ACC112 (cell line): ENCODE measurements around the gene SH2D1A.
"Not testable (repeated sequence)": the region's sequence is repeated elsewhere in the genome, so short reads cannot be mapped to it uniquely, and the experiment has no call there.

Experiments used
- H2AFZ ChIP-seq: fragments of 200-600 bp; sonication (generic); one replicate; pipeline ENCODE4 v1.6.0; 2017; ENCODE audit warnings: antibody characterized with exemption, low read length; ENCODE audit not compliant: unreplicated experiment
- H3K27ac ChIP-seq: fragments of 200-600 bp; sonication (generic); 2 replicates; pipeline ENCODE4 v1.5.1; 2014; ENCODE audit warnings: low read depth, mild to moderate bottlenecking, antibody characterized with exemption, low read length, moderate library complexity
- H3K27me3 ChIP-seq: fragments of 200-600 bp; sonication (generic); 2 replicates; pipeline ENCODE4 v1.6.1; 2014; ENCODE audit warnings: mild to moderate bottlenecking, antibody characterized with exemption, low read length, moderate library complexity, mixed read lengths; ENCODE audit not compliant: insufficient read depth
- H3K36me3 ChIP-seq: fragments of 200-600 bp; sonication (generic); 2 replicates; pipeline ENCODE4 v1.6.1; 2016; ENCODE audit warnings: mild to moderate bottlenecking, antibody characterized with exemption, low read length, moderate library complexity, mixed read lengths; ENCODE audit not compliant: insufficient read depth
- H3K4me1 ChIP-seq: fragments of 200-600 bp; sonication (generic); one replicate; pipeline ENCODE4 v1.6.1; 2016; ENCODE audit warnings: low read length, mixed read lengths; ENCODE audit not compliant: insufficient read depth, unreplicated experiment, control insufficient read depth
- H3K4me3 ChIP-seq: fragments of 200-600 bp; sonication (generic); 2 replicates; pipeline ENCODE4 v1.5.1; 2014; ENCODE audit warnings: mild to moderate bottlenecking, low read depth, low read length
- H3K79me2 ChIP-seq: fragments of 200-600 bp; sonication (generic); one replicate; pipeline ENCODE4 v1.6.0; 2016; ENCODE audit warnings: low read length; ENCODE audit not compliant: control insufficient read depth, unreplicated experiment, insufficient read depth

SH2D1A gene

DNA sequence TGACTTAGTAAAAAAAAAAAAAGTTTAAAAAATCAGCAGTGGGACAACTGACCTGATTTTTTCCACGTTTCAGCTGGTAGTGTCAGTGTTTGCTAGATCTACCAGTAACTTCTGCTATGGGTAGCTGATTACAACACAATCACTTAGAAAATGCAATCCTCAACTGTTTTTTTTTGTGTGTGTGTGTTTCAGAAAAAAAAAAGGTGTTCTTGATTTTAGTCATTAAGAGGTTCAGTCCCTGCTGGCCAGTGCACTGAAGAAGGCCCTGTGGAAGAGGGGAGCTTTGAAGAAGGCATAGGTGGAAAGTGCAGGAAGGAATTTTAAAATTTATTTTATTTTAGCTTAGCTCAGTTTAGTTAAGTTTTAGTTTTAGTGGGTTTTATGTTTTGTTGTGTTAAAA, 46.9 kb downstream of the SH2D1A start:
- H3K4me1 ChIP-seq: no peaks in the 10 kb centered on the region
- H3K27ac ChIP-seq: no peak overlapping the region
- H2AFZ ChIP-seq: no peak overlapping the region
- H3K4me3 ChIP-seq: no peak overlapping the region
- no peaks in the 10 kb centered on the region for H3K79me2 ChIP-seq
- H3K27me3 ChIP-seq: no peaks in the 10 kb centered on the region
- H3K36me3 ChIP-seq: no peaks in the 10 kb centered on the region

GRCh38 chrX:124393659-124394058, 47.3 kb downstream of the SH2D1A start:
- H3K79me2 ChIP-seq: no peaks in the 10 kb centered on the region
- no peak overlapping the region for H3K4me3 ChIP-seq
- no peak overlapping the region for H2AFZ ChIP-seq
- H3K36me3 ChIP-seq: no peaks in the 10 kb centered on the region
- H3K4me1 ChIP-seq: no peaks in the 10 kb centered on the region
- H3K27ac ChIP-seq: no peak overlapping the region
- no peaks in the 10 kb centered on the region for H3K27me3 ChIP-seq

GRCh38 chrX:124395145-124395880, 49.0 kb downstream of the SH2D1A start:
- no peaks in the 10 kb centered on the region for H3K27me3 ChIP-seq
- no peaks in the 10 kb centered on the region for H3K36me3 ChIP-seq
- no peak overlapping the region for H2AFZ ChIP-seq
- no peaks in the 10 kb centered on the region for H3K79me2 ChIP-seq
- no peak overlapping the region for H3K4me3 ChIP-seq
- no peaks in the 10 kb centered on the region for H3K4me1 ChIP-seq
- H3K27ac ChIP-seq: no peak overlapping the region

GRCh38 chrX:124401696-124402095, 55.3 kb downstream of the SH2D1A start:
- Histone ChIP-seq H3K27ac (no peak overlapping the region), H3K79me2 (no peaks in the 10 kb centered on the region), H3K27me3 (no peaks in the 10 kb centered on the region), H2AFZ (no peak overlapping the region), H3K36me3 (no peaks in the 10 kb centered on the region), H3K4me3 (no peak overlapping the region), H3K4me1 (no peaks in the 10 kb centered on the region)

- H3K4me1 ChIP-seq: no peaks in the 10 kb centered on the region
- H3K4me3 ChIP-seq: no peak overlapping the region
- H3K27ac ChIP-seq: no peak overlapping the region
- no peaks in the 10 kb centered on the region for H3K36me3 ChIP-seq
- no peak overlapping the region for H2AFZ ChIP-seq
- H3K79me2 ChIP-seq: no peaks in the 10 kb centered on the region
- no peaks in the 10 kb centered on the region for H3K27me3 ChIP-seq
These were observed 59.5 kb downstream of the SH2D1A start for GRCh38 chrX:124405868-124406267.

- no peaks in the 10 kb centered on the region for H3K27me3 ChIP-seq
These were observed 60.1 kb downstream of the SH2D1A start for GRCh38 chrX:124406294-124407014.

DNA sequence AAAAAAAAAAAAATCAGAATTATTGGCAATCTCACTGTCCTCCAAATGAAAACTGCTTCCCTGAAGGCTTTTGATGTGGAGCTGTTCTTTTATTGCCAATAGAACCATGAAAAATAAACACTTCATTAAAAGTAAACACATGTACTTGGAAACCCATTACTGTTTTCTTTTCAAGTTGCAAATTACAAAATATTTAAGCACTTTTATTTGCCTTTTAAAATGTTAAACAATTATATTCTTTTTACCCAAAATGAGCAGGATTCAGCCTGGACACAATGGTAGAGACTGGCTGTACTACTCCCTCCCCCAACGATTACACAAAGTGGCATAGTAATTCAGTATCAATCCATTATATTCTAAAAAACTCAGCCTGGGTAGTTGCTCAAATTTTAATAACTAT, 60.9 kb downstream of the SH2D1A start:
- H3K27me3 ChIP-seq: no peaks in the 10 kb centered on the region
- no peak overlapping the region for H3K4me3 ChIP-seq
- no peak overlapping the region for H2AFZ ChIP-seq
- H3K4me1 ChIP-seq: no peaks in the 10 kb centered on the region
- H3K27ac ChIP-seq: no peak overlapping the region
- no peaks in the 10 kb centered on the region for H3K36me3 ChIP-seq
- H3K79me2 ChIP-seq: no peaks in the 10 kb centered on the region

More at GRCh38 chrX:124406294-124407014, 60.1 kb downstream of the SH2D1A start:
- no peak overlapping the region for H2AFZ ChIP-seq
- no peak overlapping the region for H3K4me3 ChIP-seq
- H3K36me3 ChIP-seq: no peaks in the 10 kb centered on the region
- no peaks in the 10 kb centered on the region for H3K79me2 ChIP-seq
- H3K27ac ChIP-seq: no peak overlapping the region
- no peaks in the 10 kb centered on the region for H3K4me1 ChIP-seq

- H3K4me1 ChIP-seq, H3K27ac ChIP-seq: not testable (repeated sequence)
These were observed 62.0 kb downstream of the SH2D1A start for GRCh38 chrX:124408380-124408779.

DNA sequence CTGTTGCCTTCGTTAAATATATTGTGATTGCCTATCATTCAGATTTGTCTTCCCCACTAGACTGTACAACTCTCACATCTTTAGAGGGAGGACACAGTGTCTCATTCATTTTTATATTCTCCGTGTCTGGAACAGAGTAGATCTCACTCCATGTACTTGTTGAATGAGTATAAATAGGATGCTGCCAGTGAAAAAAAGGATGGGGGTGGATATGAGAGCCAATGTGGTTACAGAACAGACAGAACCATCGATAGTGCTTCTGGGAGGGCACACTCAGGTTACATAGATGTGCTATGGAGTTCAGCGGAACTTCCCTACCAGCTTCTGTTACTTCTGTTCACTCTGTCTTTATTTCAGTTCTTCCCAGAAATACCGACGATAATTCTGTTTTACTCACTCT, 66.9 kb downstream of the SH2D1A start:
- no peaks in the 10 kb centered on the region for H3K36me3 ChIP-seq
- H2AFZ ChIP-seq: no peak overlapping the region
- no peaks in the 10 kb centered on the region for H3K4me1 ChIP-seq
- no peak overlapping the region for H3K27ac ChIP-seq
- no peaks in the 10 kb centered on the region for H3K27me3 ChIP-seq
- H3K4me3 ChIP-seq: no peak overlapping the region
- no peaks in the 10 kb centered on the region for H3K79me2 ChIP-seq

More at GRCh38 chrX:124408380-124408779, 62.0 kb downstream of the SH2D1A start:
- not testable (repeated sequence) for H3K27me3 ChIP-seq, H2AFZ ChIP-seq, H3K4me3 ChIP-seq, H3K79me2 ChIP-seq, H3K36me3 ChIP-seq

GRCh38 chrX:124414281-124414680, 67.9 kb downstream of the SH2D1A start:
- no peaks in the 10 kb centered on the region for H3K4me1 ChIP-seq
- no peak overlapping the region for H2AFZ ChIP-seq
- H3K27me3 ChIP-seq: no peaks in the 10 kb centered on the region

More at GRCh38 chrX:124414281-124414680, 67.9 kb downstream of the SH2D1A start:
- Histone ChIP-seq H3K4me3 (no peak overlapping the region), H3K79me2 (no peaks in the 10 kb centered on the region), H3K27ac (no peak overlapping the region), H3K36me3 (no peaks in the 10 kb centered on the region)
